Small intestine (tissue), 7 donors: ENCODE results near the gene NKD1. TPM values are rescaled to one million over a fixed set of nuclear protein-coding genes. Genes with fewer than 3 reads are reported as not detected.

Source experiments
- DNase-seq, 2 donors: peaks; one replicate each; pipeline versions ENCODE4 v3.0.0 to v3.0.0-alpha.2; 2013
- FAIRE-seq: peaks from 2 replicates; lab custom pipeline; 2012; peaks lifted over from hg19 to GRCh38; lab: Jason Lieb, UNC
- H3K27ac ChIP-seq, 3 donors: one replicate each; pipeline ENCODE4 v1.5.1; 2013; ENCODE audit warnings: low read length in 2 of 3, mild to moderate bottlenecking in 2 of 3, control low read depth in 1 of 3, inconsistent platforms in 1 of 3, low read depth in 1 of 3, moderate library complexity in 1 of 3
- H3K27me3 ChIP-seq, 3 donors: one replicate each; pipeline ENCODE4 v1.6.1; 2013; ENCODE audit warnings: low read length in 3 of 3, inconsistent platforms in 1 of 3; ENCODE audit not compliant: control insufficient read depth in 3 of 3, insufficient read depth in 3 of 3
- H3K36me3 ChIP-seq, 3 donors: one replicate each; pipeline ENCODE4 v1.6.1; 2013; ENCODE audit warnings: low read length in 3 of 3, inconsistent platforms in 1 of 3, low read depth in 1 of 3, mild to moderate bottlenecking in 1 of 3, moderate library complexity in 1 of 3; ENCODE audit not compliant: control insufficient read depth in 3 of 3, insufficient read depth in 2 of 3
- H3K4me1 ChIP-seq, 3 donors: one replicate each; pipeline ENCODE4 v1.6.1; 2013; ENCODE audit warnings: low read length in 2 of 3, inconsistent platforms in 1 of 3, low read depth in 1 of 3, mild to moderate bottlenecking in 1 of 3, moderate library complexity in 1 of 3; ENCODE audit not compliant: control insufficient read depth in 3 of 3, insufficient read depth in 2 of 3
- H3K4me3 ChIP-seq, 3 donors: one replicate each; pipeline ENCODE4 v1.5.1; 2013; ENCODE audit warnings: low read length in 3 of 3, control low read depth in 1 of 3, inconsistent platforms in 1 of 3, low read depth in 1 of 3, mild to moderate bottlenecking in 1 of 3, moderate library complexity in 1 of 3
- H3K9me3 ChIP-seq, 2 donors: one replicate each; pipeline ENCODE4 v1.6.1; 2013; ENCODE audit warnings: low read depth in 1 of 2, low read length in 1 of 2; ENCODE audit not compliant: control insufficient read depth in 2 of 2, insufficient read depth in 1 of 2
- WGBS, 3 donors: extraction: QIAGEN DNeasy Blood & Tissue Kit; methylation state at CpG; one replicate each; pipeline ENCODE4 v1.1.7; 2013; 5-methylcytosine and 5-hydroxymethylcytosine counted together
- polyA plus RNA-seq, 4 donors: library from polyadenylated mRNA; stranded (reverse) in 3 of 4; unstranded in 1 of 4; fragments of 200-250 nt in 3 of 4; fragments of 120-200 nt in 1 of 4; gene quantifications; one replicate each; pipeline versions ENCODE4 v1.2.1 to v1.2.3, GENCODE V29; 2013
- donor health status: healthy with polysubstance abuse.
- donor health status: control.
- donor health status: control.
- donor health status: Bipolar disorder and iron deficiency.
- donor health status: healthy.

NKD1 gene
- polyA plus RNA-seq, 4 donors, result 0.22 to 2.9 (median 1.3) TPM

DNA sequence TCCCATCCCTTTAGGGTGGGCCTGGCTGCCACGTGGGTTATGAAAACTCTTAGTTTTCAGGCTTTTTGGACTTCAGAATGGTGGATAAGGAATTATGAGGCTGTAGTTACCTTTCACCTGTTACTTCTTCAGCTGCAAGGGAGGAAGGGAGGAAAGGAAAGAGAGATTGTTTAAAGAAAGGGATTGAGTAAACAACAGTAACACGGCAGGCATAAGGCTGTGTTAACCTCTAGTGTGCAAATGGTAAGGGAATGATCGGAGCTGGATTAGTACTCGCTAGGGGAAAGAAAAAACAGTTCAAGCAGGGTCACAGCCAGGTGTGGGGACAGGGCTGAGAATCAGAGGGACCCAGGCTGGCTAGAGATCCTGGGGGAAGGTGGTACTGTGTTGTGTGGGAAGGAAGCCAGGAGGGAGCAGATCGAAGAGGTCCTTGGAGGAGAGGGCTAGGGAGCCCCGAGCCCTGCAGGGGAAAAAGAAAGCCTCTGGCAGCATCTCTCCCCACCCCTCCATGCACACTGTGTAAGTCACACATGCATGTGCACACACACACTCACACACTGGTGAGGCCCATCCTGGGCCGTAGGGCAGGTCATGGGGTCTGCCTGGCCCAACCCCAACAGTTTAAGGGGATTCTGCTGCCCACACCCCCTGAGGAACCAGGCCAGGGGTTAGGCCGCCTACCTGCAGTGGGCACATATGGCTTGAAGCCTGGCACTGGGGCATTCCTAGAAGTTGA is 83.2 kb downstream of the NKD1 start:
- FAIRE-seq, result no peak
- no peaks in the 10 kb centered on the region for H3K9me3 ChIP-seq
- WGBS, 3 donors, result 75 to 80% (median 77%) methylated on average over 8 of the region's 8 CpGs

DNA sequence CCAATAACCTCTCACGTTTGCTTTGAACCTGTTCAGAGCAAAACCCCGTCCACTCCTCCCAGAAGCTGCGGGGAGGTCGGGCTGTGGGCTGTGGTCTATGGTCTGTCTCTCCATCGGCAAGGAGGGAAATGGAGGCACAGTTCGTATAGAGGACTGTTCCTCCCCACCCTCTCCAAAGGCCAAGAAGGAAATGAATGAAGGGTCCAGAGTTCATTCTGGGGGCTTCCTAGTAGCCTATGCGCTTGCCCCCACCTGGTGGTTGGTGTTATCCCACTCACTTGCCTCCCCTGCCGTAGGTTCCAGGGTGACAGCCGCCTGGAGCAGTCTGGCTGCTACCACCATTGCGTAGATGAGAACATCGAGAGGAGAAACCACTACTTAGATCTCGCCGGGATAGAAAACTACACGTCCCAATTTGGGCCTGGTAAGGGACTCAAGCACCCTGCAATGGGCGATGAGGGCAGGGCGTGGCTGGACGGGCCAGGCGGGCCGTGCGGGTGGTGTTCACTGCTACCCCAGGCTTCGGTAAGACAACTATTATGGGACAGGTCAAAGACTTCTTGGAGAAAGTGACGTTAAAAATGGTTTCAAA is 83.9 kb downstream of the NKD1 start:
- Histone ChIP-seq H3K9me3 (no peaks in the 10 kb centered on the region), H3K36me3 (peaks cover 0 to 16% (median 0%) of the 10 kb centered on the region in 3 donors), H3K27ac (no peak overlapping the region), H3K4me3 (no peak overlapping the region), H3K27me3 (no peaks in the 10 kb centered on the region), H3K4me1 (no peaks in the 10 kb centered on the region)
- no peak for FAIRE-seq
- WGBS, 3 donors, result 89 to 94% (median 90%) methylated on average over 22 of the region's 22 CpGs
- DNase-seq, result no peak

More for the DNA sequence above, 83.2 kb downstream of the NKD1 start:
- DNase-seq, result no peak
- no peak overlapping the region for H3K27ac ChIP-seq
- H3K27me3 ChIP-seq, result no peaks in the 10 kb centered on the region
- H3K4me1 ChIP-seq, result no peaks in the 10 kb centered on the region
- H3K36me3 ChIP-seq, result peaks cover 0 to 16% (median 0%) of the 10 kb centered on the region in 3 donors
- H3K4me3 ChIP-seq, result no peak overlapping the region

DNA sequence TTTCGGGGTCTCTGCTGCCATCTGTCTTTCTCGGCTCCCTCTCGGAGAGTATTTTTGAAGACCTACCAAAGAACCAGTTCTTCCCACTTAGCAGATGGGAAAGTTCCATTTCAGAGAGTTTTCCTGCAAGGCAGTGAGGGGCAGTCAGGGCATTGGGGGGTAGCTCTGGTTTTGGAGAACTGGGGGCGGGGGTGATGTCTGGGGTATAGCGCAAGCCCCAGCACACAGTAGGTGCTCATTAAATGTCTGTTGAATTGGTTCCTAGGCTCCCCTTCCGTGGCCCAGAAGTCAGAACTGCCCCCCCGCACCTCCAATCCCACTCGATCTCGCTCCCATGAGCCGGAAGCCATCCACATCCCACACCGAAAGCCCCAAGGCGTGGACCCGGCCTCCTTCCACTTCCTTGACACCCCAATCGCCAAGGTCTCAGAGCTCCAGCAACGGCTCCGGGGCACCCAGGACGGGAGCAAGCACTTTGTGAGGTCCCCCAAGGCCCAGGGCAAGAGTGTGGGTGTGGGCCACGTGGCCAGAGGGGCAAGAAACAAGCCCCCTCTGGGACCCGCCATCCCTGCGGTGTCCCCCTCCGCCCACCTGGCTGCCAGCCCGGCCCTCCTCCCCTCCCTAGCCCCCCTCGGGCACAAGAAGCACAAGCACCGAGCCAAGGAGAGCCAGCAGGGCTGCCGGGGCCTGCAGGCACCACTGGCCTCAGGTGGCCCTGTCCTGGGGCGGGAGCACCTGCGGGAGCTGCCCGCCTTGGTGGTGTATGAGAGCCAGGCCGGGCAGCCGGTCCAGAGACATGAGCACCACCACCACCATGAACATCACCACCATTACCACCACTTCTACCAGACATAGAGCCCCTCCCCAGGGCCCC is 85.0 kb downstream of the NKD1 start:
- FAIRE-seq (no peak), DNase-seq (no peak)
- 94 to 95% (median 95%) methylated on average over 26 to 30 of the region's 30 CpGs for WGBS, 3 donors

DNA sequence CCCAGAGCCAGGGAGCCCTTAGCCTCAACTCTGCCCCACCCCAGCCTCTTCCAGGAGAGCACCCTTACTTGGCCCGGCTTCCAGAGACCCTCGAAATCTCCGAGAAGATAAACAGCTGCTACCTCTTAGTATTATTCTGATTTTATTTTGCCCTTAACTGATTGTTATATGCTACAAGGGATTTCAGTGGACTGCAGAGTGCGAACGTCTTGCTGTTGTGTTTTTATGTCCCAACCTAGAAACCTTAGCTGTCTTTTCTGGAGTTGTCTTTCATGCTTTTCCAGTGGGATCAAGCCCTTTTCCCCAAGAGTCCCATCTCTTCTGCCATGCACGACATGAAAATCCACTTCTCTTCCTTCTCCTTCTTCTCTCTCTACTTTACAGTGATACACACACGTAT is 85.9 kb downstream of the NKD1 start:
- FAIRE-seq (no peak), DNase-seq (no peak)
- Histone ChIP-seq H3K36me3 (peaks cover 0 to 16% (median 0%) of the 10 kb centered on the region in 3 donors), H3K9me3 (no peaks in the 10 kb centered on the region), H3K27ac (no peak overlapping the region), H3K27me3 (no peaks in the 10 kb centered on the region), H3K4me1 (no peaks in the 10 kb centered on the region), H3K4me3 (no peak overlapping the region)
- WGBS, 3 donors, result 91 to 95% (median 93%) methylated on average over 7 of the region's 7 CpGs

More for the DNA sequence above, 85.0 kb downstream of the NKD1 start:
- H3K9me3 ChIP-seq, result no peaks in the 10 kb centered on the region
- no peak overlapping the region for H3K4me3 ChIP-seq
- H3K27me3 ChIP-seq, result no peaks in the 10 kb centered on the region
- H3K27ac ChIP-seq, result no peak overlapping the region
- no peaks in the 10 kb centered on the region for H3K4me1 ChIP-seq
- peaks cover 0 to 16% (median 0%) of the 10 kb centered on the region in 3 donors for H3K36me3 ChIP-seq

DNA sequence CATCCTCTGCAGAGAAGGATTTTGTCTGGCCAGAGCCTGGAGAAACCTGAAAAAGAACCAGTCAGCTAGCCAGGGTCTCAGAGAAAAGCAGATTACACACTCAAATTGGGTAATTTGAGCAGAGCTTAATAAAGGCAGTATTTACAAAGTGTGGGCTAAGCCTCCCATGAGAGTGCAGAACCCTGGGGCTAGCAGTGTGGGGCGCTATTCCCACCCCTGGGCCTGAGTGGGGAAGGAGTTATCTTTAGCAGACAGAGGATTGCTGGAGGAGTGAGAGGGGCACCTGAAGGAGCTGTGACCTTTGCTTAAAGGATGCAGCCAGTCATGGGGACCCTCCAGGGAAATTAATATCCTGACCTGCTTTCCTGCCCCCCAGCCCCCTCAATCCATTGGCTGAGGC is 86.8 kb downstream of the NKD1 start:
- Histone ChIP-seq H3K27ac (no peak overlapping the region), H3K9me3 (no peaks in the 10 kb centered on the region), H3K4me1 (no peaks in the 10 kb centered on the region), H3K4me3 (no peak overlapping the region), H3K36me3 (peaks cover 0 to 14% (median 0%) of the 10 kb centered on the region in 3 donors), H3K27me3 (no peaks in the 10 kb centered on the region)
- DNase-seq (no peak), FAIRE-seq (no peak)
- WGBS, 3 donors, result 73 to 86% (median 79%) methylated on average over 1 of the region's 1 CpG

DNA sequence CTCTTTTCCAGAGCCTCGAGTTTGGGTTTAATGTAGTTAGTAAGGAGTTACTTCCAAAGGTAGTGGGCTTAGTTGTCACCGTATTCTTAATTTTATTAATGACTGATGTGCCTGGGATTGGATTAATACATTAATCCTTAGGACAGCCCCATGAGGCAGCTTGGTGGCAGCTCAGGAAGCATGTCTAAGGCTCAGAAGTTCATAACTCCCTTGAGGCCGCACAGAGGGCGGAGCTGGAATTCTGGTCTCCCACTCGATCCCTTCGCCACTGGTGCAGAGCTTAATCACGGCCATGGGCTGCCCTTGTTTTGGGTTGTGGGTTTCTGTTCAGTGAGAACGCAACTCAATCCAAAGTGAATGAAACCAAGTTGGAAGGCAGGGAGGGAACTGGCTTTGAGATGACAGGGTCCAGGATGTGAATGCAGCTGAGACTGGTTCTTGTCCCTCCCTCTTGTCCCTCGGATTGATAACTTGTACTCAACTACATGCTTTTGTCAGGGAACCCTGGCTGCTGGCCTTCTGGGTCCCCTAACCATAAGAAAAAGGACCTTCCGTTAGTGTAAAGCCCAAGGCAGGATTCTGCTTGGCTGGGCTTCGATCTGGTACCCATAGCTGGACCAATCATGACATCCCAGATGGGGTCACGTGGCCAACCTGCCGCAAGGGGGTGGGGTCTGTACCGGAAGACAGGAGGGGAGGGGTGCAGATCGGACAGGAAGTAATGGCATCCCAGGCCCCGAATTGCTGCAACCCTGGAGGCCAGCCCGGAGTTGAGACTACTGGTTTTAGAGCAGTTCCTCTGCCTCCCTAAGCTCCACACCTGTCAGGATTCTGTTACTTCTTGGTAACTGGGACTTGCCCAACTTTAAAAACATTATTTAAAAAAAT is 87.6 kb downstream of the NKD1 start:
- FAIRE-seq (no peak), DNase-seq (no peak)
- Histone ChIP-seq H3K4me3 (no peak overlapping the region), H3K27me3 (no peaks in the 10 kb centered on the region), H3K27ac (no peak overlapping the region), H3K36me3 (peaks cover 0 to 8% (median 0%) of the 10 kb centered on the region in 3 donors), H3K9me3 (no peaks in the 10 kb centered on the region), H3K4me1 (no peaks in the 10 kb centered on the region)
- 75 to 77% (median 76%) methylated on average over 17 of the region's 17 CpGs for WGBS, 3 donors

DNA sequence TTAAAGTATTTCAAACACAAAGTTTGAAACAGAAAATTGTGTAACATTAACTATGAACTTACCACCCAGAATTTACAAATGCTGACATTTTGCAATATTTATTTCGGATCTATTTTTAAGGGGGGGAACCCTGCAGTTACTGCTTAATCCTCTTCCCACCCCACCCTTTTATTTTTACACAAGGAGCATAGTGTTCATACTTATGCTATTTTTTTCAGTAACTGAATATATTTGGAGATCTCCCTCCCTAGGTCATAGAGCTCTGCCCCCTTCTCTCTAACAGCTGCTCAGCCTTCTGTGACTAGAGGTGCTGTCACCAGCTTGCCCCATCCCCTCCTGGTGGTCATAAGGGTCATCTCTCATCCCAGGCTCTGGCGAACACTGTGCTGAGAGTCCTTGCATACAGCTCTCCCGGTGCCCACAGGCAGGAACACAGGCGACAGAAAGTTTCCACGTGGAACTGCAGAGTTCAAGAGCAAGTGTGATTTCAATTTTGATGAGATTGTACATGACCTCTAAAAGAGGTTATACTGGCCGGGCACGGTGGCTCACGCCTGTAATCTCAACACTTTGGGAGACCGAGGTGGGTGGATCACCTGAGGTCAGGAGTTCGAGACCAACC is 88.7 kb downstream of the NKD1 start:
- Histone ChIP-seq H3K36me3 (peaks cover 0 to 4% (median 0%) of the 10 kb centered on the region in 3 donors), H3K4me3 (no peak overlapping the region), H3K27me3 (no peaks in the 10 kb centered on the region), H3K4me1 (no peaks in the 10 kb centered on the region), H3K9me3 (no peaks in the 10 kb centered on the region), H3K27ac (no peak overlapping the region)
- DNase-seq (no peak), FAIRE-seq (no peak)
- 87 to 92% (median 90%) methylated on average over 10 of the region's 10 CpGs for WGBS, 3 donors
